ENCODE results near the gene BAX. TPM values are rescaled to one million over a fixed set of nuclear protein-coding genes. Genes with fewer than 3 reads are reported as not detected.

The BAX gene
- total and polyA plus RNA-seq, 9 of the 15 experiments (the other 6 are each of a cell fraction or from before 2014, with no cell fraction given) = 3.2 to 95.4 (median 44.5) TPM

GRCh38 chr19:48933382-48933932 is 21.2 kb upstream of the BAX start, which contains the start of gene DHDH (continued):
- peak; percentile 23 for TF ChIP-seq JUND (IDR thresholded peaks at IDR 0.05; ENCODE audit: borderline replicate concordance, low read depth, low read length)
- TF ChIP-seq JUND (tag; IDR thresholded peaks at IDR 0.05; ENCODE audit: borderline replicate concordance, low read depth, low read length) = peak; percentile 22; the same call in 1 of the 3 replicates
- peak in 1 of 2 experiments; percentile 64; a peak in 1 of 4 replicates for TF ChIP-seq RCOR1 (IDR thresholded peaks at IDR 0.05; ENCODE audit: borderline replicate concordance in 1 of 2, low read depth in 2 of 2, low read length in 2 of 2)
- TF ChIP-seq ELF4 (CRISPR knock-in tag; IDR thresholded peaks at IDR 0.05) = peak; percentile 9; the same call in 1 of the 2 replicates
- TF ChIP-seq, protein P1, sequence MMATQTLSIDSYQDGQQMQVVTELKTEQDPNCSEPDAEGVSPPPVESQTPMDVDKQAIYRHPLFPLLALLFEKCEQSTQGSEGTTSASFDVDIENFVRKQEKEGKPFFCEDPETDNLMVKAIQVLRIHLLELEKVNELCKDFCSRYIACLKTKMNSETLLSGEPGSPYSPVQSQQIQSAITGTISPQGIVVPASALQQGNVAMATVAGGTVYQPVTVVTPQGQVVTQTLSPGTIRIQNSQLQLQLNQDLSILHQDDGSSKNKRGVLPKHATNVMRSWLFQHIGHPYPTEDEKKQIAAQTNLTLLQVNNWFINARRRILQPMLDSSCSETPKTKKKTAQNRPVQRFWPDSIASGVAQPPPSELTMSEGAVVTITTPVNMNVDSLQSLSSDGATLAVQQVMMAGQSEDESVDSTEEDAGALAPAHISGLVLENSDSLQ (IDR thresholded peaks at IDR 0.05) = peak; percentile 80
- no peak for TF ChIP-seq REST (IDR thresholded peaks at IDR 0.05; ENCODE audit: borderline replicate concordance)
- 0 out of 2 replicates have a peak, but pooled peaks have one; percentile 51 for TF ChIP-seq REST (CRISPR knock-in tag; IDR thresholded peaks at IDR 0.05; ENCODE audit: low read depth)
- peak; percentile 63 for TF ChIP-seq POLR2A (conservative IDR thresholded peaks at IDR 0.05)
- TF ChIP-seq ZNF766 (CRISPR knock-in tag; conservative IDR thresholded peaks at IDR 0.05) = 0 out of 2 replicates have a peak, but pooled peaks have one; percentile 38
- TF ChIP-seq, protein P2, sequence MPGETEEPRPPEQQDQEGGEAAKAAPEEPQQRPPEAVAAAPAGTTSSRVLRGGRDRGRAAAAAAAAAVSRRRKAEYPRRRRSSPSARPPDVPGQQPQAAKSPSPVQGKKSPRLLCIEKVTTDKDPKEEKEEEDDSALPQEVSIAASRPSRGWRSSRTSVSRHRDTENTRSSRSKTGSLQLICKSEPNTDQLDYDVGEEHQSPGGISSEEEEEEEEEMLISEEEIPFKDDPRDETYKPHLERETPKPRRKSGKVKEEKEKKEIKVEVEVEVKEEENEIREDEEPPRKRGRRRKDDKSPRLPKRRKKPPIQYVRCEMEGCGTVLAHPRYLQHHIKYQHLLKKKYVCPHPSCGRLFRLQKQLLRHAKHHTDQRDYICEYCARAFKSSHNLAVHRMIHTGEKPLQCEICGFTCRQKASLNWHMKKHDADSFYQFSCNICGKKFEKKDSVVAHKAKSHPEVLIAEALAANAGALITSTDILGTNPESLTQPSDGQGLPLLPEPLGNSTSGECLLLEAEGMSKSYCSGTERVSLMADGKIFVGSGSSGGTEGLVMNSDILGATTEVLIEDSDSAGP (CRISPR knock-in tag; IDR thresholded peaks at IDR 0.05) = no peak
- TF ChIP-seq TEAD4 (IDR thresholded peaks at IDR 0.05; ENCODE audit: low read length) = no peak
- no peak for TF ChIP-seq TEAD4 (CRISPR knock-in tag; IDR thresholded peaks at IDR 0.05; ENCODE audit: borderline replicate concordance)
- TF ChIP-seq MBD2 (IDR thresholded peaks at IDR 0.05; ENCODE audit: borderline replicate concordance, low read depth) = peak; percentile 41; the same call in 1 of the 2 replicates
- no peak for TF ChIP-seq FOXJ2 (tag; IDR thresholded peaks at IDR 0.05)
- no peak; the same call in 1 of the 2 replicates for TF ChIP-seq FOXP4 (CRISPR knock-in tag; IDR thresholded peaks at IDR 0.05; ENCODE audit: borderline replicate concordance)
